ENCODE results near the gene TDRD1. TPM values are rescaled to one million over a fixed set of nuclear protein-coding genes. Genes with fewer than 3 reads are reported as not detected.
"Not testable (repeated sequence)": the region's sequence is repeated elsewhere in the genome, so short reads cannot be mapped to it uniquely, and the experiment has no call there.

TDRD1 gene
- total RNA-seq, 1 donor from 2014 or later, result 0.04 TPM

GRCh38 chr10:114143160-114143559 is 36.0 kb upstream of the TDRD1 start:
- Mint-ChIP-seq H3K4me1 (no peaks in the 10 kb centered on the region), H3K9me3 (no peaks in the 10 kb centered on the region), H3K36me3 (peaks cover 10% of the 10 kb centered on the region), H3K4me3 (no peak overlapping the region), H3K27me3 (ENCODE audit: insufficient read depth, low read depth) (no peaks in the 10 kb centered on the region), H3K27ac (no peak overlapping the region)
- Histone ChIP-seq H3K4me2 (no peak overlapping the region), H3K9me3 (ENCODE audit: low read depth) (no peaks in the 10 kb centered on the region), H3K4me3 (no peak overlapping the region), H3K9ac (no peak overlapping the region), H3K27ac (no peak overlapping the region), H3K36me3 (no peaks in the 10 kb centered on the region), H3K4me1 (no peaks in the 10 kb centered on the region), H3K27me3 (no peaks in the 10 kb centered on the region), H3F3A (ENCODE audit: low read depth) (no peaks in the 10 kb centered on the region), H3K79me2 (ENCODE audit: low read depth) (no peaks in the 10 kb centered on the region), H2AFZ (replicated peaks) (no peak overlapping the region), H4K20me1 (ENCODE audit: low read depth) (no peaks in the 10 kb centered on the region)
- no peak for DNase-seq (ENCODE audit: low spot score)
- no peak for TF ChIP-seq EZH2 (IDR thresholded peaks at IDR 0.05)
- TF ChIP-seq CTCF (IDR thresholded peaks at IDR 0.05), result no peak
- no peak for TF ChIP-seq EZH2phosphoT487 (IDR thresholded peaks at IDR 0.05)

- not testable (repeated sequence) for H4K20me1 ChIP-seq (ENCODE audit: low read depth); H3K9ac ChIP-seq; H3K4me1 ChIP-seq; H3K27ac Mint-ChIP-seq; DNase-seq (ENCODE audit: low spot score); H3K4me3 Mint-ChIP-seq; H3K79me2 ChIP-seq (ENCODE audit: low read depth); H3K27ac ChIP-seq; H3K36me3 ChIP-seq; H2AFZ ChIP-seq (replicated peaks); H3K4me3 ChIP-seq; H3K27me3 Mint-ChIP-seq (ENCODE audit: insufficient read depth, low read depth); H3K9me3 ChIP-seq (ENCODE audit: low read depth); H3K27me3 ChIP-seq; H3K4me1 Mint-ChIP-seq; H3K9me3 Mint-ChIP-seq; H3K4me2 ChIP-seq; H3F3A ChIP-seq (ENCODE audit: low read depth)
- H3K36me3 Mint-ChIP-seq, result peaks cover 19% of the 10 kb centered on the region
Measured at GRCh38 chr10:114149476-114149875, 29.7 kb upstream of the TDRD1 start.

GRCh38 chr10:114151486-114151885 is 27.7 kb upstream of the TDRD1 start:
- H3K27me3 ChIP-seq, result no peaks in the 10 kb centered on the region
- H3K4me1 ChIP-seq, result no peaks in the 10 kb centered on the region
- no peak overlapping the region for H3K4me3 Mint-ChIP-seq
- H3K79me2 ChIP-seq (ENCODE audit: low read depth), result no peaks in the 10 kb centered on the region
- H2AFZ ChIP-seq (replicated peaks), result no peak overlapping the region
- H3K27me3 Mint-ChIP-seq (ENCODE audit: insufficient read depth, low read depth), result peaks cover 2% of the 10 kb centered on the region
- no peak overlapping the region for H3K4me3 ChIP-seq
- peaks cover 19% of the 10 kb centered on the region for H3K36me3 Mint-ChIP-seq
- no peak for TF ChIP-seq CTCF (IDR thresholded peaks at IDR 0.05)
- TF ChIP-seq EZH2phosphoT487 (IDR thresholded peaks at IDR 0.05), result no peak
- TF ChIP-seq EZH2 (IDR thresholded peaks at IDR 0.05), result no peak
- H3F3A ChIP-seq (ENCODE audit: low read depth), result no peaks in the 10 kb centered on the region
- no peak overlapping the region for H3K9ac ChIP-seq
- H3K36me3 ChIP-seq, result peaks cover 3% of the 10 kb centered on the region
- no peak overlapping the region for H3K27ac ChIP-seq
- H4K20me1 ChIP-seq (ENCODE audit: low read depth), result no peaks in the 10 kb centered on the region
- H3K9me3 Mint-ChIP-seq, result no peaks in the 10 kb centered on the region
- H3K4me1 Mint-ChIP-seq, result no peaks in the 10 kb centered on the region
- H3K4me2 ChIP-seq, result no peak overlapping the region
- H3K27ac Mint-ChIP-seq, result no peak overlapping the region
- H3K9me3 ChIP-seq (ENCODE audit: low read depth), result no peaks in the 10 kb centered on the region
- no peak for DNase-seq (ENCODE audit: low spot score)

- Histone ChIP-seq H3K27ac (no peak overlapping the region), H2AFZ (replicated peaks) (no peak overlapping the region), H3F3A (ENCODE audit: low read depth) (no peaks in the 10 kb centered on the region), H3K79me2 (ENCODE audit: low read depth) (no peaks in the 10 kb centered on the region), H3K27me3 (no peaks in the 10 kb centered on the region), H3K36me3 (peaks cover 3% of the 10 kb centered on the region), H4K20me1 (ENCODE audit: low read depth) (no peaks in the 10 kb centered on the region), H3K4me2 (no peak overlapping the region), H3K9ac (no peak overlapping the region), H3K4me1 (no peaks in the 10 kb centered on the region), H3K4me3 (no peak overlapping the region), H3K9me3 (ENCODE audit: low read depth) (no peaks in the 10 kb centered on the region)
- TF ChIP-seq CTCF (IDR thresholded peaks at IDR 0.05) (no peak), EZH2 (IDR thresholded peaks at IDR 0.05) (no peak), EZH2phosphoT487 (IDR thresholded peaks at IDR 0.05) (no peak)
- H3K36me3 Mint-ChIP-seq, result peaks cover 21% of the 10 kb centered on the region
- no peak overlapping the region for H3K4me3 Mint-ChIP-seq
- H3K27me3 Mint-ChIP-seq (ENCODE audit: insufficient read depth, low read depth), result peaks cover 2% of the 10 kb centered on the region
- H3K9me3 Mint-ChIP-seq, result no peaks in the 10 kb centered on the region
- no peak overlapping the region for H3K27ac Mint-ChIP-seq
- no peaks in the 10 kb centered on the region for H3K4me1 Mint-ChIP-seq
- no peak for DNase-seq (ENCODE audit: low spot score)
Measured at GRCh38 chr10:114151892-114152291, 27.3 kb upstream of the TDRD1 start.
